HG03039 (cell line): ENCODE data around the gene PEMT.

Experiments used
- ATAC-seq: cut with Tn5 transposase; IDR thresholded peaks from one replicate; pipeline ENCODE4 v1.9.1; 2021; ENCODE audit warnings: mild to moderate bottlenecking, moderate library complexity; ENCODE audit not compliant: unreplicated experiment

PEMT gene

GRCh38 chr17:17515934-17516930 lies 75.3 kb downstream of the PEMT start:
- no peak for ATAC-seq

- no peak for ATAC-seq
These were observed 76.2 kb downstream of the PEMT start for GRCh38 chr17:17514993-17515933.

DNA sequence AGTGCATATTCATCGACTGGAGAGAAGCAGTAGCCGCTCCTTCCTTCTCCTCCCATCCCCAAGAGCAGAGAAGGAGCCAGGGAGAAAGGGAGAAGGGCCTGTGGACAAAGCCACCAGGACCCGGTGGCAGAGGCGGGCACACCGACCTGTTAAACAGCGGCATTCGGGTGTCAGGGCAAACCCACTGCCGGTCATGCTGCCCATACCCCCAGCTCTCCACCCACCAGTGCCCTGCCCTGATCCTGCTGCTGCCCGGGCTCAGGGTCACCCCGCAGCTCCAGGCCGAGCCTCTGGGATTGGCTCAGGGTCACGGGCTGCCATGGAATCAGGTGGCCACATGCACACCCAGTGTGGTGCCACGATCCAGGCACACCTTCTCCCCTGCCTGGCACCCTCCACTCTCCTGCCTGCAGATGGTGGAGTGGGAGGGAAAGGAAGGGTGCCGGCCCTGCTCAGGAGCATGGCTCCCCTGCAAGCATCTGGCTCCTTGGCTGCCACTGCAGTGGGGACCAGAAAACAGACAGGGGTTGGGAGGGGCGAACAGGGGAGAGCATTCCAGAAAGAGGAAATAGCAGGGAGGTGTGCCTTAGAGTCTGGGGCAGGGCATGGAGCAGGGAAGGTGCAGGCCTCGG lies 77.0 kb downstream of the PEMT start:
- ATAC-seq = no peak

GRCh38 chr17:17513626-17514025 lies 77.9 kb downstream of the PEMT start:
- ATAC-seq = no peak

DNA sequence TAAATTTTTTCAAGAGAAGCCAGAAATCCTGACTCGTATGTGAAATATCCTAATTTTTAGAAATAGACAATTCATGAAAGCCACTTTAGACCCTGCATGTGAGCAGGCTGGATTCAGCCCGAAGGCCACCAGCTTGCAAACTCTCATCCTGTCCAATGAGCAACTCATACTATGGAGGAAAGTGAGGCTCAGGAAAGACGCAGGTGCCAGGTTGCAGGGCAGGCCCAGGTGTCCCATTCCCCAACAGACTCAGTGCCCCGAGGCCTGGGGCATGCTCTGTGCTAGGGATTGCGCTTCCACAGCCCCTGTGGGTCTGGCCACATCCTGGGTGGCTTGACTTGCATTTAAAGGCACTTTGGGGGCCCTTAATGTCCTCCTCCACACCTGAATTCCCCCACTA lies 78.6 kb downstream of the PEMT start:
- no peak for ATAC-seq

- ATAC-seq = no peak
These were observed 79.3 kb downstream of the PEMT start for GRCh38 chr17:17511881-17512858.

DNA sequence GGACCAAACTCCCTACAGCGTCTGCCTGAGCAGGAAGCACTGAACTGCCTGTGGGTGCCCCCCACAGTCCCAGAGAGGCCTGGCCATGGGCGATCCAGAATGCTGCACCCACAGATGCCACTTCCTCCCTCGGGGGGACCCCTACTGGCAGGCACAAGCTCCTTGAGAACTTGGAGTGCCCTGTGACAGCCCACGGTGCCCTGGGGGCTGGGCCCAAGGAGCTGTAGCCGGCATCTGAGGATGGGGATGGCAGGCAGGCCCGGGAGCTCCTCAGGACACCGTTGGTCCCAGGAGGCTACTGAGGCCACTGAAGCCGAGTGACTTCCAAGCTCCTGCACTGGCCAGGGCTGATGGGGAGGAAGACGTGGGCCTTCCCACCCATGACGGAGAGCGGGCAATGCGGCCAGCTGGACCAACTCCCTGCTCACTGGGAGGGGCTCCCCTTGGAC lies 80.2 kb downstream of the PEMT start:
- ATAC-seq = no peak

DNA sequence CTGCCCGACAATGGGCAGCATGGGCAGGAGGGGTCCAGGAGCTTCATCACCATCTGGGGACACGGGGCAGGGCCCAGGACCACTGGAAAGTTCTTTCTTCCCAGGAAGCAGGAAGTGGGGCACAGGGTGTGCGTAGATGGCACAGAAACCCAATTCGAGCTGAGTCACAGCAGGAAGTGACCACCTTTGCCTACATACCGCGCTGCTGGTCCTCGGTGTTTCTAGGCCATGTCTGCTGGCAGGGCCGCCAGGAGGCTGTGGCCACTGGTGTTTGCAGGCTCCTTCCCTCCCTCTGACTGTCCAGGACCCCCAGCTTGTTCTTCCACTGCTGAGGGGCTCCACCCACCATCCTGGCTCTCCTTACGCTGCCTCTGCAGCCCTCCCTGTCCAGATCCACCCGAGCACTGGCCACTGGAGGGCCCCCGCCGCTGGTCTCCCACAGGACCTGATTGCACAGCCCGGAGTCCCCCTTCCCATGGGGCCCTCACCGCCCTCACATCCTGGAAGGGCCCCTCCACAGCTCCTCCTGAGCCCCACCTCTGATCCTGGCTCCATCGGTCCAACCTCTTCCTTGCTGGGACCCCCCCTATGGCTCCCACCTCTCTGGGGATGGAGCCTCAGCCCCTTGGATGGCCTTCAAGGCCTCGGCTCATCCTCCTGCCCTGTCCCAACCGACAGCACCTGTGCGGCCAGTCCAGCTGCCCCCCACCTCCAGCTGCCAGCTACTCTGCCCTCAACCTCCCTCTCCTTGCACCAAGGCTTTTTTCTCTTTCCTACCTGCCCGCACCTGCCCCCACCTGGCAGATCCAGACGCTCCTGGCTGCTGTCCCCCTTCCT lies 80.8 kb downstream of the PEMT start:
- ATAC-seq = no peak

GRCh38 chr17:17509601-17510425 lies 81.7 kb downstream of the PEMT start:
- ATAC-seq = no peak

GRCh38 chr17:17508646-17509591 lies 82.6 kb downstream of the PEMT start:
- no peak for ATAC-seq

- ATAC-seq = no peak
These were observed 83.4 kb downstream of the PEMT start for GRCh38 chr17:17508019-17508535.

DNA sequence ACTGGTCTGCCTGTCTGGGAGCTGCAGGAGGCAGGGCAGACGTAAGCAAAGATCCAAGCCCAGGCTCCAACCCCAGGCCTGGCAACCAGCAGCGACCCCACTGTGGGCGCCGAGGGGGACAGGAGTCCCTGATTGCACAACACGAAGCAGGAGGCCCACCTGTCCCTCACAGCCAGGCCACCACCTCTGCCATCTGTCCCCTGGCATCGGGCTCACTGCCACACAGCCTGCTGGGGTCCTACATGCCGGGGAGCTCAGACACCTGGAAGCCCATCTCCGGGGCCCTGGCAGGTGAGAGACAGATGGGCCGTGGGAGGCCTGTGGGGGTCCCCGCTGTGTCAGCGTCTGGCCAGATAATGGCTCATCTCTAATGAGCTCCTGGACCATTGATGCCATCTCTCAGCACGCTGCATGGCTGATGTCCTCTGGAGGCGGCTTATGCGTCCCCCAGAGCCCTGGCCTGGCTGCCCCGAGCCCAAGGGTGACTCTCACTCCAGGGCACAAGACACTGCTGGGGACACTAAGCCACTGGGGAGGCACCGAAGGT lies 84.0 kb downstream of the PEMT start:
- ATAC-seq = no peak

DNA sequence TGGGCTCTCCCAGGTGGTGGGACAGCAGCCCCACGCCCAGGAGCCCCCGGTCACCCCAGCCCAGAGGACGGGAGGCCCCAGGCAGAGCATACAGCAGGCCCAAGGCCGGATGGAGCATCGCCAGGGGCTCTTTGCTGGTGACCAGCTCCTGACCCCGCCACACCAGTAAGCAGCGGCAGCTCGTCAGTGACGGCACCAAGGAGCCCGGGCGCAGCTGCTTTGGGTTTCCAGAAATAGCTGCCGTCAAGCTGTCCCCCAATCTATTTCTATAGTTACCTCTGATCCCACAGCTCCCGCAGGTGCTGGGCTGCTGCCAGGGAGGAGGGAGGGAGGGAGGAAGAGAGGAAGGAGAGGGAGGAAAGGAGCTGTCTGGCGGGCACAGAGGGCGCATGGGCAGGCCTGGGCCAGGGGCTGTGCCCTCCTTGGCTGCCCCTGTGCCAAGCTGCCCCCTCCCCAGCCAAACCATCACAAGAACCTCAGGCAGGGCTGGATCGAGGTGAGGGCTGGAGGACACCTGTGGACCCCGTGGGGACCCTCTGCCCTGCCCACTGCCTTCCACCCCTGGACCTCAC lies 84.5 kb downstream of the PEMT start:
- ATAC-seq = no peak

DNA sequence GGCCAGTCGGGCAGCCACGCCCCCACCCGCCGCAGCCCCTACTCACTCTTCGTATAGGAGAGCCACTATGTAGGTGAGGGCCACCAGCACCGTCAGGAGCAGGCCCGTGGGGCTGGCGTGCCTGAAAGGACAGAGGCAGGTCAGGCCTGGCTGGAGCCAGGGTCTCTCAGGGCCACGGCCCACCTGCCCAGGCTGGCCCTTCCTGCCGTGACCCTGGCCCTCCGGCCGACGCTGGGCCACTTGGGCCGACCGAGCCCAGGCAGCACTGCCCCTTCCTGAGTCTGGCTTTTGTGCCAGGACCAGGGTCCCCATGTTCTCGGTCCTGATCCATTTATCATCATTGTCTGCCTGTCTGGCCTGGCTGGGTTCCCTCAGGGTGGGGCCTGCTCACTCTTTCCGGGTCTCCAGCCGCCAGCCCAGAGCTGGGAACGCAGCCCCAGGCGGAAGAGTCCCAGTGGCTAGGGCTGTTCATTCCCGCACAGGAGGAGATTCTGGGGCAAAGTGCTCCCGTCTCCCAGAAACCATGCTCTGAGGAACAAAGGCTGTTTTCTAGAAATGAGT lies 85.2 kb downstream of the PEMT start:
- ATAC-seq = no peak

- ATAC-seq = no peak
These were observed 85.8 kb downstream of the PEMT start for GRCh38 chr17:17505610-17506171.
